ENCODE data around the gene LZTS3.

DNA sequence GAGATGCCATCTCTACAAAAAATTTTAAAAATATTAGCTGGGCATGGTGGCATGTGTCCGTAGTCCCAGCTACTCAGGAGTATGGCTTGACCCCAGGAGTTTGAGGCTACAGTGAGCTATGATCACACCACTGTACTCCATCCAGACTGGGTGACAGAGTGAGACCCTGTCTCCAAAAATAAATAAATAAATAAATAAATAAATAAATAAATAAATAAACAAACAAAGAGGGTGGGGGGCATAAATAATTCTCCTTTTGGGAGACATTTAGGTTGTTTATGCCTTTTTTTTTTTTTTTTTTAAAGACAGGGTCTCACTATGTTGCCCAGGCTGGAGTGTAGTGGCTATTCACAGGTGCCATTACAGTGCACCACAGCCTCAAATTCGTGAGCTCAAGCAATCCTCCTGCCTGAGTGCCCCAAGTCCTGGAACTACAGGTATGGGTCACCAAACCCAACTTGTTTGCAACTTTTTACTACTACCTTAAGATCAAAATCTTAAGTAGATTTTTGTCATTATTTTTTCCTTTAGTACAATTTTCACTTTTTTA is 43.2 kb downstream of the LZTS3 start:
- TF ChIP-seq, protein P1, sequence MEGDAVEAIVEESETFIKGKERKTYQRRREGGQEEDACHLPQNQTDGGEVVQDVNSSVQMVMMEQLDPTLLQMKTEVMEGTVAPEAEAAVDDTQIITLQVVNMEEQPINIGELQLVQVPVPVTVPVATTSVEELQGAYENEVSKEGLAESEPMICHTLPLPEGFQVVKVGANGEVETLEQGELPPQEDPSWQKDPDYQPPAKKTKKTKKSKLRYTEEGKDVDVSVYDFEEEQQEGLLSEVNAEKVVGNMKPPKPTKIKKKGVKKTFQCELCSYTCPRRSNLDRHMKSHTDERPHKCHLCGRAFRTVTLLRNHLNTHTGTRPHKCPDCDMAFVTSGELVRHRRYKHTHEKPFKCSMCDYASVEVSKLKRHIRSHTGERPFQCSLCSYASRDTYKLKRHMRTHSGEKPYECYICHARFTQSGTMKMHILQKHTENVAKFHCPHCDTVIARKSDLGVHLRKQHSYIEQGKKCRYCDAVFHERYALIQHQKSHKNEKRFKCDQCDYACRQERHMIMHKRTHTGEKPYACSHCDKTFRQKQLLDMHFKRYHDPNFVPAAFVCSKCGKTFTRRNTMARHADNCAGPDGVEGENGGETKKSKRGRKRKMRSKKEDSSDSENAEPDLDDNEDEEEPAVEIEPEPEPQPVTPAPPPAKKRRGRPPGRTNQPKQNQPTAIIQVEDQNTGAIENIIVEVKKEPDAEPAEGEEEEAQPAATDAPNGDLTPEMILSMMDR (IDR thresholded peaks at IDR 0.05; ENCODE audit: insufficient read depth, low read length) = no peak
- TF ChIP-seq GABPA (IDR thresholded peaks at IDR 0.05; ENCODE audit: low read depth) (no peak), POLR2AphosphoS5 (IDR thresholded peaks at IDR 0.05; ENCODE audit: low read depth) (no peak)
- TF ChIP-seq, protein P2, sequence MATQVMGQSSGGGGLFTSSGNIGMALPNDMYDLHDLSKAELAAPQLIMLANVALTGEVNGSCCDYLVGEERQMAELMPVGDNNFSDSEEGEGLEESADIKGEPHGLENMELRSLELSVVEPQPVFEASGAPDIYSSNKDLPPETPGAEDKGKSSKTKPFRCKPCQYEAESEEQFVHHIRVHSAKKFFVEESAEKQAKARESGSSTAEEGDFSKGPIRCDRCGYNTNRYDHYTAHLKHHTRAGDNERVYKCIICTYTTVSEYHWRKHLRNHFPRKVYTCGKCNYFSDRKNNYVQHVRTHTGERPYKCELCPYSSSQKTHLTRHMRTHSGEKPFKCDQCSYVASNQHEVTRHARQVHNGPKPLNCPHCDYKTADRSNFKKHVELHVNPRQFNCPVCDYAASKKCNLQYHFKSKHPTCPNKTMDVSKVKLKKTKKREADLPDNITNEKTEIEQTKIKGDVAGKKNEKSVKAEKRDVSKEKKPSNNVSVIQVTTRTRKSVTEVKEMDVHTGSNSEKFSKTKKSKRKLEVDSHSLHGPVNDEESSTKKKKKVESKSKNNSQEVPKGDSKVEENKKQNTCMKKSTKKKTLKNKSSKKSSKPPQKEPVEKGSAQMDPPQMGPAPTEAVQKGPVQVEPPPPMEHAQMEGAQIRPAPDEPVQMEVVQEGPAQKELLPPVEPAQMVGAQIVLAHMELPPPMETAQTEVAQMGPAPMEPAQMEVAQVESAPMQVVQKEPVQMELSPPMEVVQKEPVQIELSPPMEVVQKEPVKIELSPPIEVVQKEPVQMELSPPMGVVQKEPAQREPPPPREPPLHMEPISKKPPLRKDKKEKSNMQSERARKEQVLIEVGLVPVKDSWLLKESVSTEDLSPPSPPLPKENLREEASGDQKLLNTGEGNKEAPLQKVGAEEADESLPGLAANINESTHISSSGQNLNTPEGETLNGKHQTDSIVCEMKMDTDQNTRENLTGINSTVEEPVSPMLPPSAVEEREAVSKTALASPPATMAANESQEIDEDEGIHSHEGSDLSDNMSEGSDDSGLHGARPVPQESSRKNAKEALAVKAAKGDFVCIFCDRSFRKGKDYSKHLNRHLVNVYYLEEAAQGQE (IDR thresholded peaks at IDR 0.05; ENCODE audit: insufficient replicate concordance, low read depth) = no peak
